ENCODE measurements around the gene HEXA.
"Not testable (repeated sequence)": the region's sequence is repeated elsewhere in the genome, so short reads cannot be mapped to it uniquely, and the experiment has no call there.

HEXA gene

DNA sequence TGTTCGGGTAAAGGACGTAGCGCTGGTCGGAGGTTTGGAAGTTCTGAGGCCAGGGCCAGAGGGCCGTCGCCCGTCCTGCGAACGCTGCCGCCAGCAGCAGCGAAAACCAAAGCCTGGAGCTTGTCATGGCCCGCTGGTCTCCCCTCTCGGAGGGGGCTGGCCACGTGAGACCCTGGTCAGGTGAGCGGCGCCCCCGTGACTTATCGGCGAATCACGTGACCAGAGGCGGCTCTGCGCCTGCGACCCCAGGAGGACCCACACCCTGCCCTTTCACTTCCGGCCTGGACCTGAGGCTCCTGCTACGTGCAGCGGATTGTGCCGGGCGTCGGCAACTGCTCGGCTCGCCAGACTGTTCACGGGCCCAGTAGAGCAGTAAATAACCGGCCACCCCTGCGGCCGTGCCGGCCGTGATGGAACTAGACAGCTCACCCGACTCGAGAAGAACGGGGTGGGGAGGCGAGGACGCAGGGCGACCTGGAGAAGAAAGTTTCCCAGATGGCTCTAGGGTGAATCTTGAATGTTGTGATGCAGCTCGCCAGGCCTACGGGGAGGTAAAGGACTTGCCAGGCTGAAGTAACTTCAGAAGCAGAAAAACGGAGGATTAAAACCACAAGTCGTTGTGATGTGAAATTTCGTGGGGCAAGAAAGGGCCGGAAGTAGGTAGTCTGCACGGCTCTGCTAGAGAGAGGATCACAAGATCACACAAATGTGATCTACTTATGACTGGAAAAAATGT is at the start of gene HEXA:
Gene HEXA (minus strand): TSS at position 169 of the 736 bp plus-strand sequence. CDS start 42 bp downstream, at position 127.
- DNase-seq: peak; percentile 95

DNA sequence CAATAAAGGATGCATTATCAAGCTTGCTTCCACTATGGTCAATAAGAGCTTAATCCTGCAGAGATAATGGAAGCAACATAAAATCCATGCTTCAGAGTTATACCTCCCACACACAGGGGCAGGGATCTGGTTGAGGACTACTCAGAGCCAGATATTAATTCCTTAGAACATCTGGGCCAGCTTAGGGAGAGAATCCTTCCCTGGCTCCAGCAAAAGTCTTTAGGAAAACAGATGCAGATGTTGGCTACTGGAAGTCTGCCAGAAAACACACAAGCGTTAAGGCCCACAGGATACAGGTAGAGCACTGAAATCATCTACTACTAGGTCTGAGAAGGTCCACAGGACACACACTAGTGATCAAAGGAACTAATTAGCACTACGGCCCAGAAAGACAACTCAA is 47.4 kb upstream of the HEXA start:
- no peak for DNase-seq

DNA sequence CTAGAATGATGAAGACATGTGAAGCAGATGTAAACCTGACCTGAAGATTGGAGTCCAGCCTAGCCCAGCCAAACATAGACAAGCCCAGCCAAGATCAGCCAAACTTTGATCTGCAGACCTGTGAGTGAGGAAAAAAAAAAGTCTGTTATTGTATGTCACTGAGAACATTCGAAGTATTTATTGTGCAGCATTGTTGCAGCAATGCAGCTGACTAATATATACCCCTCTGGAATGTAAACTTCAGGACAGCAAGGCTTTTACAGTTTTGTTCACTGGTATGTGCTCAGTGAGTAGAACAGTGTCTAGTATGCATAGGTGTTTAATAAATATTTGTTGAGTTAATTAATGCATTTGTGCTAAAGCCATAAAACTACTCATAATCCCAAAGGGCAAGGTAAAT is 45.7 kb upstream of the HEXA start:
- DNase-seq: no peak

DNA sequence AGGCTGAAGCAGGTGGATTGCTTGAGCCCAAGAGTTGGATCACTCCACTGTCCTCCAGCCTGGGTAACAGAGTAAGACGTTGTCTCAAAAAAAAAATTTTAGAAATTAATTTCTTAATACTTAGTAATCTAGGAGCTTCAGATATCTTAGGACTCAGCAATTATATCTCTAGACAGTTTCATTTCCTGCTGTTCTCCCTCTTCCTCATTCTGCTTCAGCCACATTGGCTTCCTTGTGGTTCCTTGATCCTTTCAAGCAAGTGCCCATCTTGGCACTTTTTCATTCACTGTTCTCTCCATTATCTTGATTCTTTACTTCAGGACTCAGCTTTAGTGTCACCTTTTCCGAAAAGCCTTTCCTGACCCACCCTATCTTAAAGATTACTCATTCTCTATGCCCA is 44.8 kb upstream of the HEXA start:
- DNase-seq: no peak

DNA sequence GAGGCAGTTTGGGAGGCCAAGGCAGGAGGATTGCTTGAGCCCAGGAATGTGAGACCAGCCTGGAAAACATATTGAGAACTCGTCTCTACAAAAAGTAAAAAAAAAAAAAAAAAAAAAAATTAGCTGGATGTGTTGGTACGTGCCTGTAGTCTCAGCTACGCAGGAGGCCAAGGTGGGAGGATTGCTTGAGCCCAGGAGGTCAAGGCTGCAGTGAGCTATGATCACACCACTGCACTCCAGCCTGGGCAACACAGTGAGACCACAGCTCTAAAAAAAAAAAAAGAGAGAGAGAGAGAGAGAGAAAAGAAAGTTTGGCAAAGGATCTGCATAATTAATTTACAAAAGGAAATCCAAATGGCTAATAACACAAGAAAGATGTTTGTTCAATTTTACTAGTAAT is 44.0 kb upstream of the HEXA start:
- DNase-seq: not testable (repeated sequence)

DNA sequence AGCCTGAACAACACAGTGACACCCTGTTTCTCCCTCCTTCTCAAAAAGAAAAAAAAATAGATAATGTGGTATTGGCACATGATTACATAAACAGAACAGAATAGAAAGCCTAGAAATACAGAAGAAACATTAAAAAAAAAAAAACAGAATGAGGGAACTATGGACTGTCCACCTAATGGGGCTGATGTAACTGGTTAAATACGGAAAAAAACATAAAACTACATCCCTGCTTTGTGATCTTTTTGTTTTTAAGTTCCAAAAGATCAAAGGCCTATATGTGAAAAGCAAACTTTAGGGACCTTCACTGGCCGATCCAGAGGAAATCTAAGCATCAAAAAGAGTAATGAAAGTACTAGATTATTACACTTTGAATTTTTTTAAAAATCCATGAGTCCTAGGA is 39.5 kb upstream of the HEXA start:
- no peak for DNase-seq

DNA sequence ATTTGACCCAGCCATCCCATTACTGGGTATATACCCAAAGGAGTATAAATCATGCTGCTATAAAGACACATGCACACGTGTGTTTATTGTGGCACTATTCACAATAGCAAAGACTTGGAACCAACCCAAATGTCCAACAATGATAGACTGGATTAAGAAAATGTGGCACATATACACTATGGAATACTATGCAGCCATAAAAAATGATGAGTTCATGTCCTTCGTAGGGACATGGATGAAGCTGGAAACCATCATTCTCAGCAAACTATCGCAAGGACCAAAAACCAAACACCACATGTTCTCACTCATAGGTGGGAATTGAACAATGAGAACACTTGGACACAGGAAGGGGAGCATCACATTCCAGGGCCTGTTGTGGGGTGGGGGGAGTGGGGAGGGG is 37.5 kb upstream of the HEXA start:
- not testable (repeated sequence) for DNase-seq

DNA sequence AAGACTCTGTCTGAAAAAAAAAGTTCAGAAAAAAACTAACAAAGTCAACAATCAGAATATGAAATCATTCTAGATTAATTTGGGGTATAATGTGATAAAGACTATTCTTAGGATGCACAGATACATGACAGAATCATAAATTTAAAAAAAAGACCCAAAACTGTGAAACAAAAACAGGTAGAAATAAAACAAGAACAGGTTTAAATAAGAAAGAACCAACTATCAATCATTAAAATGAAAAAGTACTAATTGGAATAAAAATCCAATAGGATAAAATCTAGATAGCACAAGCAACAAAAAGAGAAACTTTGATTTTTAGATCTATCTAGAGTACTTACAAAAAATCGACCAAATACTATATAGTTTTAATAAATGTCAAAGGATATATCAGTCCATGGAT is 35.7 kb upstream of the HEXA start:
- no peak for DNase-seq

DNA sequence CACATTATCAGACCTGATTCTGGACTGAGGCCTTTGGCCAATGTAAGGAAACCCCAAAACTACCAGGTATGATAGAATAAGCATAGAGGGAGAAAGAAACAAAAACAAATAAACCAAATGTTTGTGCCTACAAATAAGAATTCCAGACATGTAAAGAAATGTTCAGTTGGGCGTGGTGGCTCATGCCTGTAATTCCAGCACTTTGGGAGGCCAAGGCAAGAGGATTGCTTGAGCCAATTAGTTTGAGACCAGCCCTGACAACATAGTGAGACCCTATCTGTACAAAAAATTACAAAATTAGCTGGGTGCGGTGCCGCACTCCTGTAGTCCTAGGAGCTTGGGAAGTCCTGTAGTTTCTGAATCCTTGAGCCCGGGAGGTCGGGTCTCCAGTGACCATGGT is 35.3 kb upstream of the HEXA start:
- DNase-seq: no peak

DNA sequence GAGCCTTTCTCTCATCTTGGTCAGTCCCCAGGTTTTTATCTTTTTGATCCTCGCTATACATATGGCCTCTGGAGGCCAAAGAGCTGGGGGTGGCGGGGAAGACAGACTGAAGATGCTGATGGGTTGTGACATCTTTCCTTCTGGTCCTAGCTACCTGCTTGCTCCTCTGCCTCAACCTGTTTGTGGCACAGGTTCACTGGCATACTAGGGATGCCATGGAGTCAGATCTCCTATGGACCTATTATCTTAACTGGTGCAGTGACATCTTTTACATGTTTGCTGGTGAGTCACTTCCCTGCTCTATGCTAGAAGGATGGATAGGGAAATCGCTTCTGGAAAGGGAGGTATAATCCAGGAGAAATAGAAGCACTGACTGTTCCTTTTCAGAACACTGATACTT is 31.1 kb upstream of the HEXA start:
- DNase-seq: no peak

DNA sequence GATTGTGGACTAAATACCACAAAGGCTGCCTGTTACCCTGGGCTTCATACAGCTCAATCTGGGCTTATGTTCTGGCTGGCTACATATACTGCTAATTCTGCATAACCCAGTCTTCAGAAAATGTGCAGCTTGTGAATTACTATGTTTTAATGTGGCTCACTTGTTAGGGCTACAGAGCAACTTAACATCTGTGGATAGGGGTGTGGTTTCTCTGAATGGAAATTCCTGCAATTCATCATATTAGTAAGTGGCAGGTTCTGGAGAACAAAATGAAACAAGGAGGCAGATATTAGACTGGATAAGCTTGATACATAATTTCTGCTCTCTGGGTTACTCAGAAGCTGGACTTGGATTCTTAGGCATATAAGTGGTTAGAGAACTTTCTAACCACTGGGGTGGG is 29.0 kb upstream of the HEXA start:
- no peak for DNase-seq

DNA sequence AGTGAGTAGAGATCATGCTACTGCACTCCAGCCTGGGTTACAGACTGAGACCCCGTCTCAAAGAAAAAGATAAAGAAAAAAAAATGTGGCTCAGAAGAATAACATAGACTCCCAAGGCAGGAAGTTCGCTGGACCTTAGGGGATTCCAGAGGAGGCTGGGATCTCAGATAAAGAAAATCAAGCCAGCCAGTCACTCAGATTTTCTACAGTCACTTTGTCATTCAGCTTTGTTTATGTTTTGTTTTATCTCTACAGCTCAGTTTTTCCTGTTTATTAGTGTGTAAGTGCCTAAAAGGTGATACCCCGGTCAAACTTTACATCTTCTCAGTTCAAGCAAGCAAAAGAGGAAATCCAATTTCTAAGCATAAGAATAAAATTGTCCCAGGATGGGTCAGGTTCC is 28.5 kb upstream of the HEXA start:
- DNase-seq: no peak

DNA sequence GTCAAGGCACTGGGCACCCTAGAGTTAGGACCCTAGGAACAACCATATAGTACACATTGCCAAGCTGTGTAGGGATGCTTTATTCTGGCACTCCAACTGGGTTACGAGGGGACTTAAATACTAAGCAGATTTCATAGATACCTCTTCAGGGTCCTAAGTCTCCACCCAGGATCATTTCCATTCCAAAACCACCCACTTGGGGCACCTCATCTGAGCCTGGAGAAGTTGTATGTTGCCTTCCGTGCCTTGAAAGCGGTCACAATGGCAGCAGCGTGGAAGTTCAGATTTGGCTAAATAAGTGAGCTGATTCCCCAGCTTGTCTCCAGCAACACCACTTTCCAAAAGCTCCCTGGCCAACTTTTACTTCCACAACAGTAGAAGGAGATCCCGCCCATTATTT is 26.9 kb upstream of the HEXA start:
- no peak for DNase-seq

DNA sequence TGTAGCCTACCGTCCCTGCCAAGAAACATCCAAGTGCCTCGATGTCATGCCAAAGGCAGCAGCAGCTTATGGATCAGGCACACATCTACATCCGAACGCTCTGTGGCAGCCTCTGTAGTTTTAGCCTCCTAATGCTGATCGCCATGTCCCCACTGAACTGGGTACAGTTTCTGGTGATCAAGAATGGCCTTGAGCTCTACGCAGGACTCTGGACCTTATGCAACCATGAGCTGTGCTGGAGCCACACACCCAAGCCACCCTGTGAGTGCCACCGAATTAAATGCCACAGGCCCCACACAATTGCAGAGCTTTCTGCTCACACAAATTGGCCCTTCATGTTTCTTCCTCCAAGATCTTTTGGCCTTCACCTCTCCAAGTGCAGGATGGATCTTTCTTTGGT is 22.8 kb upstream of the HEXA start:
- DNase-seq: no peak

DNA sequence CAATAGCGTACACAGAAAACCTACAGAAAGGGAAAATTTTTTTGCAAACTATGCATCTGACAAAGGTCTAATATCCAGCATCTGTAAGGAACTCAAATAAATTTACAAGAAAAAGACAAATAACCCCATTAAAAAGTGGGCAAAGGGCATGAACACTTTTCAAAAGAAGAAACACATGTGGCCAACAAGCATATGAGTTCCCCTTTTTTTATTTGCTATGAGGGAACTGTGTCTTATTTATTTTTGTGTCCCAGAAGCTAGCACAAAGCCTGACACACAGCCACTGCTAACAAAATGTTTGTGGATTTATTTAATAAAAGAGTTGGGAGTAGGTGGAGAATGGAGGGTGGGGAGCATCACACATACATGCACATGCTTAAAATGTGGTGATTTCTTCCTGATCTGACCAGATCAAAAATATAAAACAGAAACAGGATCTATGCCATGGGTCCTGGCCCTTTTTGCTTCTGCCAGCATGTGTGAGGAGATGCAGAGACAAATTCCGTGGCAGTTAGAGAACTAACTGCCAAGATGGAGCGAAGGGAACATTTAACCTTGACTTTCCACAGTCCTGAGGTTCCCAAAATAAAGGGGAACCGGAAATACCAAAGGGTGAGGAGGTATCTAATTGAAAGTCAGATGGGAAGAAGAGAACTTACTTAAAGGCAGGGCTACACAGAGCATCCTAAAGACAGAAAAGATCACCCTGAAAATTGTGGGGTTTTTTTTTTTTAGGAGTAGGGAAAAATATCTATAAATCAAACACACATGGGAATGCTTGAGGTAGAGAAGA is 22.2 kb upstream of the HEXA start, which contains the start of gene TMEM202:
Gene TMEM202 (plus strand): TSS at position 510 of the 793 bp plus-strand sequence. CDS start 22 bp downstream, at position 532.
- no peak for DNase-seq

DNA sequence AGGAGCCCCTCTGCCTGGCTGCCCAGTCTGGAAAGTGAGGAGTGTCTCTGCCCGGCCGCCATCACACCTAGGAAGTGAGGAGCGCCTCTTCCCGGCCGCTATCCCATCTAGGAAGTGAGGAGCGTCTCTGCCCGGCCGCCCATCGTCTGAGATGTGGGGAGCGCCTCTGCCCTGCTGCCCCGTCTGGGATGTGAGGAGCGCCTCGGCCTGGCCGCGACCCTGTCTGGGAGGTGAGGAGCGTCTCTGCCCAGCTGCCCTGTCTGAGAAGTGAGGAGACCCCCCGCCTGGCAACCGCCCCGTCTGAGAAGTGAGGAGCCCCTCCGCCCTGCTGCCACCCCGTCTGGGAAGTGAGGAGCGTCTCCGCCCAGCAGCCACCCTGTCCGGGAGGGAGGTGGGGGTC is 20.5 kb upstream of the HEXA start:
- not testable (repeated sequence) for DNase-seq

DNA sequence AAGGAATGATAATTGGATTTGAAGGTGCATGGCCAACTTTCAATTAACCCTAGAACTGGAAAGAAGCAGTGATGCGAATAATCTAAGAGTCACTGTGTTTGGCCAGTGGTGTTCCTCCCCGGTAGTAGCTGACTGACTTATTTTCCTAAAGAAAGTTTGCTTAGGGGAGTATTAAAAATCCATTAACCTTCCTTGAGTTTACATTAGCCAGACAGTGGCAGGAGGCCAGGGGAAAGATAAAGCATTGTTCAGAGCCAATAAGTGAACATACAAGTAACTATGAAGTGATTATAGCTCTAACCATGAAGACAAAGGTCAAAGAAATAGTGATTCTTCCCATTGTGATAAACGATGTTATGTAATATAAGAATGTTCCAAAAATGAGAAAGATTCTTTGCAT is 13.4 kb upstream of the HEXA start:
- no peak for DNase-seq

DNA sequence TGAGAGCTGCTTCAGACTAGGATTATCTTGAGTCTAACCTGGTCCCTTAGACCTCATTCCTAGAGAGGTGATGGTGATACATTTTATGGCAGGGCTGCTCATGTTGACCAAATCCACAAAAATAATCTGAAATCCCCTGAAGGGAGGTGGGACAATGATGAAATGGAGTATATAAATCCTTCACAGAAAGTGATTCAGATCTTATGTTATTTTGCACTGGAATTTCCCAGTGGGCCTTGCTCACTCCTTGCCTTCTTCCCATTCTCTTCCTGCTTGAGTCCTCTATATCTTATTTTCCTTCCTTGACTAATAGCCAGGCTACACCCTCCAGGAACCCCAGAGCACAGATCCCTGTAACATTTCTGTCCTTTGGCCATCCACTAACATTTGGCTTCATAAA is 11.9 kb upstream of the HEXA start:
- DNase-seq: no peak

DNA sequence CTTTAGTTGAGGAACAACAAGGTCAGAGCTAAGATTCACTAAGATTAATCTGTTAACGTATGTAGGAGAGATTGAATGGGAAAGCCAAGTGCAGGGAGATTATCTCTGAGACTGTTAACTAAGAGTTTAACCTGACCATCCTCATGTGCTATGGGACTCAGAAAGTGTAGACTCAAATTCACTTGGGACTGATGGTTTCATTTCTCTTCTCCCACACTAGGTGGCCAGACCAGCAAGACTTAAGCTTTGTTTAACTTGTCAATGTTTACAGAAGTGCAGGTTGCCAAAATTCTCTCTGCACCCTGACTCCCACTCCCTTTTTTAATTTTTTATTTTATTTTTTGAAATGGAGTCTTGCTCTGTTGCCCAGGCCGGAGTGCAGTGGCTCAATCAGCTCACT is 6.3 kb upstream of the HEXA start:
- DNase-seq: no peak

DNA sequence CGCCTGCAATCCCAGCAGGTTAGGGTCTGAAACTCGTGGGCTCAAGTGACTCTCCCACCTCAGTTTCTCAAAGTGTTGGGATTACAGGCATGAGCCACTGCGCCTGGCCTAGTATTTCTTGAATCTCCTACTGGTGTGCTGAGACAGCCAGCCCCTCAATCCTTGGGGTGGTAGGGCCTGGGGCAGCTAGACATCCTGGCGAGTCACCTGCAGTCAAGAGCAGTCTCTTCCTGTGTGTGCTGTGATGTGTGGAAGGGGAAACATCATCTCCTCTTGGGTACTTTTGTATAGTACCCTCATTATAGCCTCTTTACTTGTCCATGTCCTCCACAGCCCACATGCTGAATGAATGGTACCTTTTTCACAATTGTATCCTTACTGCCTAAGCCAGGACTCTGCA is 4.9 kb upstream of the HEXA start:
- no peak for DNase-seq

DNA sequence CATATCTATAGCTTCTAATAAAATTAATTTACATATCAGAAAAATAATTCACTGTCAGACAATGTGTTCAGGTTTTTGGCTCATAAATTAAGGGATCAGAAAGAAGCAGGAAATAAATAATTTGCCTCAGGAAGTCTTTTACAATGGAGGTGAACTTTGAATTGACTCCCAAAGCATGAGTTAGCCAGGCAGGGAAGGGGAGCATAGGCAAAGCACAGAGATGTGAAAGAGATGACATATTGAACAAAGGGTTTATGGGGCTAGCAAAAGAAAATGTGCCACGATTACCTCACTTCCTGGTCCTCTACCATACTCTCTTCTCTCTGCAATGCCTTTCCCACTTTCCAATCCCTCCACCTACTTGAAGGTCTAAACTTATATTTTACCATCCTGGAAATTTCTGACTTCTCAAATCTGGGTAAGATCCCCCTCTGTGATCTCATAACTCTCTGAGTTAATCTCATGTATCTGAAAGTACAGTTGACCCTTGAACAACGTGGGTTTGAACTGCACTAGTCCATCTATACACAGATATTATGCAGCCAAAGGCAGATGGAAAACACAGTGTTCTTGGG is 4.1 kb upstream of the HEXA start:
- DNase-seq: no peak

DNA sequence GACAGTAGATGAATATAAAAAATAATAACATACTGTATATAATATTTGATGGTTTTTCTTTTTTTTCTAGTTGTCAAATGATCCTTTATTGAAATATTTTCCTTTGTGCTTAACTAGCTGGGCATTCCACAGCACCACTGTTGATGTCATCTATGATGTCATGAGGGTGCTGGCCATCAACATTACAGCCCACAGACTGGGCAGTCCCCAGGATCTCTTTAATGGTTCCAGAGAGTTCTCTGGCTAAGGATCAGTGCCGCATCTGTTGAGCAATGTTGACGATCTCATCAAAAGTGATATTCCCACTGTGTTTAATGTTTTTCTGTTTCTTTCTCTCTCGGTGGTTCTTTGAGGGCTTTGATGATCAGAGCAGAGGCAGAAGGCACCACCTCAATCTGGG is 3.3 kb upstream of the HEXA start:
- DNase-seq: not testable (repeated sequence)

DNA sequence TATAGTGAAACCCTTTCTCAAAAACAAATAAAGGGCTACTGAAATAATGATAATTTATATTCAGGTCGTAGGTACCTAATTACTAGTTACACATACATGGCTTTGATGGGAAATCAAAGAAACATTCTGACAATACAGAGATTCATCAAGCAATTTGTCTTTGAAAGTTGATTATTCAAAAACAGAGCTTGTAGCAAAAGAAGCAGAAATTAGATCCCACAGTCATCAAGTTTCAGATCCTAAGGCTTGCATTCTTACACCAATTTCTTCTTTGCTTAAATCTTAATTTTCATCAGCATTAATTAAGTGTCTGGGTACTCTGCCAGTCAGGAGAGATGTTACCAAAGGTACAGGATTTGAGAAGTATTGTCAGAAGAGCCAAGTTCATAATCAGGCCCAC is 1.5 kb upstream of the HEXA start:
- no peak for DNase-seq

DNA sequence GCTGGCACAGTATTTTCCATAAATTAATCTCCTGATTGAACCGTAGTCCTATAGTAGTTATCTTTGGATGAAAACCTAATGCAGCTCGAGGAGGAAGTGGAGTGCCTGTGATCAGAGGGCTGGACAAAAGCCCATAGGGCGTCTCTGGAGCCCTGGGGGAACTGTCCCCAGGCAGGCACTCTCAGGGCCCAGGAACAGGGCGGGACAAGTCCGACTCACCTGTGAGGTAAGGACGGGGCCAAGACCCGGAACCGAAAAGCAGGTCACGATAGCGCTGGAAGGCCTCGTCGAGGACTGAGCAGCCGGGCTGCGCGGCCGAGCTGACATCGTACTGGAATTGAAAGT is 341 bp downstream of the HEXA start:
- no peak for DNase-seq

Data from fibroblast of skin of right quadriceps (primary cell).